H9 (cell line): ENCODE measurements around the gene POU6F2. TPM values are rescaled to one million over a fixed set of nuclear protein-coding genes. Genes with fewer than 3 reads are reported as not detected.

ENCODE experiments used
- DNase-seq: peaks from one replicate; pipeline ENCODE4 v3.0.0-alpha.2; 2017
- H2AFZ ChIP-seq: one replicate; pipeline ENCODE4 v1.6.1; 2013; ENCODE audit warnings: mild to moderate bottlenecking, low read length, control low read depth, moderate library complexity
- H2AK5ac ChIP-seq: 2 replicates; pipeline ENCODE4 v1.6.1; 2013; ENCODE audit warnings: low read length, control low read depth, mixed read lengths; ENCODE audit not compliant: insufficient read length
- H2BK120ac ChIP-seq: one replicate; pipeline ENCODE4 v1.6.1; 2013; ENCODE audit warnings: low read depth, mild to moderate bottlenecking, low read length, control low read depth, inconsistent platforms; ENCODE audit not compliant: poor library complexity, severe bottlenecking
- H2BK12ac ChIP-seq: 2 replicates; pipeline ENCODE4 v1.6.1; 2013; ENCODE audit warnings: low read length, control low read depth, mixed read lengths, low read depth; ENCODE audit not compliant: insufficient read length
- H2BK15ac ChIP-seq: 2 replicates; pipeline ENCODE4 v1.6.1; 2013; ENCODE audit warnings: low read depth, low read length, control low read depth
- H2BK20ac ChIP-seq: one replicate; pipeline ENCODE4 v1.6.1; 2013; ENCODE audit warnings: low read depth, mild to moderate bottlenecking, low read length, control low read depth, inconsistent platforms; ENCODE audit not compliant: poor library complexity, severe bottlenecking
- H2BK5ac ChIP-seq: 2 replicates; pipeline ENCODE4 v1.6.1; 2013; ENCODE audit warnings: low read length, control low read depth, mixed read lengths; ENCODE audit not compliant: insufficient read length
- H3K14ac ChIP-seq: 2 replicates; pipeline ENCODE4 v1.6.1; 2013; ENCODE audit warnings: low read length, control low read depth; ENCODE audit not compliant: insufficient read depth
- H3K18ac ChIP-seq: 2 replicates; pipeline ENCODE4 v1.6.1; 2013; ENCODE audit warnings: low read depth, mild to moderate bottlenecking, mixed read lengths, low read length, control low read depth; ENCODE audit not compliant: insufficient read length
- H3K23ac ChIP-seq: 2 replicates; pipeline ENCODE4 v1.6.1; 2013; ENCODE audit warnings: low read length, control low read depth, mixed read lengths, low read depth; ENCODE audit not compliant: insufficient read length
- H3K23me2 ChIP-seq: 2 replicates; pipeline ENCODE4 v1.6.1; 2013; ENCODE audit warnings: low read depth, mild to moderate bottlenecking, mixed read lengths, low read length, control low read depth; ENCODE audit not compliant: insufficient read length, poor library complexity, severe bottlenecking
- H3K27ac ChIP-seq: 2 replicates; pipeline ENCODE4 v1.5.1; 2013; ENCODE audit warnings: low read length, control low read depth, mixed read lengths, low read depth; ENCODE audit not compliant: insufficient read length
- H3K27me3 ChIP-seq: 2 replicates; pipeline ENCODE4 v1.6.1; 2013; ENCODE audit warnings: low read length, control low read depth, inconsistent platforms; ENCODE audit not compliant: insufficient read depth
- H3K4ac ChIP-seq: 2 replicates; pipeline ENCODE4 v1.6.1; 2013; ENCODE audit warnings: low read depth, mild to moderate bottlenecking, control low read depth, inconsistent platforms, low read length, moderate library complexity
- H3K4me1 ChIP-seq: 2 replicates; pipeline ENCODE4 v1.6.1; 2013; ENCODE audit warnings: low read length, control low read depth, inconsistent platforms; ENCODE audit not compliant: insufficient read depth
- H3K4me2 ChIP-seq: 2 replicates; pipeline ENCODE4 v1.6.1; 2013; ENCODE audit warnings: low read length, control low read depth, mixed read lengths; ENCODE audit not compliant: insufficient read length, insufficient read depth
- H3K56ac ChIP-seq: 2 replicates; pipeline ENCODE4 v1.6.1; 2013; ENCODE audit warnings: low read depth, mild to moderate bottlenecking, mixed read lengths, low read length, control low read depth; ENCODE audit not compliant: insufficient read length
- H3K79me1 ChIP-seq: 2 replicates; pipeline ENCODE4 v1.6.1; 2013; ENCODE audit warnings: low read depth, mild to moderate bottlenecking, moderate library complexity, low read length, control low read depth, inconsistent platforms; ENCODE audit not compliant: insufficient read depth, poor library complexity, severe bottlenecking
- H3K79me2 ChIP-seq: 2 replicates; pipeline ENCODE4 v1.6.1; 2013; ENCODE audit warnings: low read length, control low read depth, inconsistent platforms; ENCODE audit not compliant: insufficient read depth
- H3K9ac ChIP-seq: 2 replicates; pipeline ENCODE4 v1.6.1; 2013; ENCODE audit warnings: low read length, control low read depth, mixed read lengths; ENCODE audit not compliant: insufficient read length; ENCODE audit errors: extremely low read depth
- H3K9me3 ChIP-seq: one replicate; pipeline ENCODE4 v1.6.1; 2013; ENCODE audit warnings: low read depth, low read length, inconsistent platforms; ENCODE audit not compliant: control insufficient read depth
- H3T11ph ChIP-seq: one replicate; pipeline ENCODE4 v1.6.1; 2013; ENCODE audit warnings: mild to moderate bottlenecking, low read length, control low read depth, inconsistent platforms
- H4K20me1 ChIP-seq: one replicate; pipeline ENCODE4 v1.6.1; 2013; ENCODE audit not compliant: control insufficient read depth, insufficient read length, insufficient read depth
- H4K5ac ChIP-seq: 2 replicates; pipeline ENCODE4 v1.6.1; 2013; ENCODE audit warnings: low read depth, mild to moderate bottlenecking, mixed read lengths, low read length, control low read depth; ENCODE audit not compliant: insufficient read length
- H4K8ac ChIP-seq: replicated peaks from 2 replicates; pipeline ENCODE4 v1.6.1; 2013; ENCODE audit warnings: low read length, control low read depth, mixed read lengths, low read depth; ENCODE audit not compliant: insufficient read length
- H4K91ac ChIP-seq: 2 replicates; pipeline ENCODE4 v1.6.1; 2013; ENCODE audit warnings: low read depth, mild to moderate bottlenecking, moderate library complexity, mixed read lengths, low read length, control low read depth; ENCODE audit not compliant: insufficient read length
- H3K27ac Mint-ChIP-seq, 3 experiments: 2 replicates in 2 of 3; 3 replicates in 1 of 3; pipeline ENCODE4 v1.8.0; 2020 to 2021; ENCODE audit warnings: mixed read lengths in 3 of 3, mild to moderate bottlenecking in 1 of 3, moderate library complexity in 1 of 3
- H3K27me3 Mint-ChIP-seq: 2 replicates; pipeline ENCODE4 v1.8.0; 2021; ENCODE audit warnings: low read depth, mild to moderate bottlenecking, moderate library complexity, mixed read lengths
- H3K36me3 Mint-ChIP-seq, 3 experiments: 2 replicates in 2 of 3; 3 replicates in 1 of 3; pipeline ENCODE4 v1.8.0; 2020 to 2021; ENCODE audit warnings: low read depth in 3 of 3, mixed read lengths in 3 of 3; ENCODE audit not compliant: insufficient read depth in 1 of 3
- H3K4me1 Mint-ChIP-seq, 2 experiments: 2 replicates each; pipeline ENCODE4 v1.8.0; 2020; ENCODE audit warnings: mixed read lengths in 2 of 2
- H3K4me3 Mint-ChIP-seq, 2 experiments: 2 replicates in 1 of 2; 3 replicates in 1 of 2; pipeline ENCODE4 v1.8.0; 2020 to 2021; ENCODE audit warnings: mild to moderate bottlenecking in 2 of 2, mixed read lengths in 2 of 2, moderate library complexity in 1 of 2
- H3K9me3 Mint-ChIP-seq, 2 experiments: 2 replicates in 1 of 2; 3 replicates in 1 of 2; pipeline ENCODE4 v1.8.0; 2020; ENCODE audit warnings: mild to moderate bottlenecking in 2 of 2, mixed read lengths in 2 of 2, moderate library complexity in 1 of 2
- CTCF ChIP-seq: fragments of 200-600 bp; sonication (generic); conservative IDR thresholded peaks from 3 replicates; pipeline ENCODE4 v1.8.0; 2021; ENCODE audit warnings: antibody characterized with exemption, mild to moderate bottlenecking
- WGBS: extraction: QIAGEN DNeasy Blood & Tissue Kit; methylation state at CpG from one replicate; pipeline ENCODE4 v1.1.7; 2013; ENCODE audit warnings: missing lambda C conversion rate, low lambda C conversion rate, mixed read lengths; ENCODE audit not compliant: insufficient read length; ENCODE audit errors: extremely low coverage; 5-methylcytosine and 5-hydroxymethylcytosine counted together
- total RNA-seq: library from RNA; stranded (reverse); gene quantifications from 2 replicates; pipeline ENCODE4 v1.2.1, GENCODE V29; 2021

The POU6F2 gene
- total RNA-seq, 1 experiment from 2014 or later: 1.9 TPM

- no peaks in the 10 kb centered on the region for H3K27me3 ChIP-seq
- H3K18ac ChIP-seq: no peak overlapping the region
- H2AFZ ChIP-seq: no peak overlapping the region
- H3K27me3 Mint-ChIP-seq: no peaks in the 10 kb centered on the region
- no CpG with 5 or more reads among the region's 4 CpGs for WGBS
- no peak overlapping the region for H3K27ac ChIP-seq
- H3K23me2 ChIP-seq: no peaks in the 10 kb centered on the region
- no peak overlapping the region for H2AK5ac ChIP-seq
- H3K79me1 ChIP-seq: no peaks in the 10 kb centered on the region
- H2BK20ac ChIP-seq: no peak overlapping the region
- H3K9me3 Mint-ChIP-seq: no peaks in the 10 kb centered on the region
- no peak overlapping the region for H3K14ac ChIP-seq
- H3K79me2 ChIP-seq: no peaks in the 10 kb centered on the region
- H4K20me1 ChIP-seq: no peaks in the 10 kb centered on the region
- H3T11ph ChIP-seq: no peak overlapping the region
- no peak overlapping the region for H2BK12ac ChIP-seq
- no peak overlapping the region for H3K4me3 Mint-ChIP-seq
- H2BK15ac ChIP-seq: no peak overlapping the region
- H4K91ac ChIP-seq: no peak overlapping the region
- H3K4me1 Mint-ChIP-seq: no peaks in the 10 kb centered on the region
- no peaks in the 10 kb centered on the region for H3K4me1 ChIP-seq
- H3K27ac Mint-ChIP-seq: peak overlapping the region in 1 of 3 experiments; percentile 35; a peak in 1 of 7 replicates
- H3K9me3 ChIP-seq: no peaks in the 10 kb centered on the region
- no peak overlapping the region for H4K8ac ChIP-seq
- H3K4me2 ChIP-seq: no peak overlapping the region
- H3K9ac ChIP-seq: no peak overlapping the region
- no peak overlapping the region for H3K4ac ChIP-seq
- no peak overlapping the region for H4K5ac ChIP-seq
- TF ChIP-seq CTCF: no peak
- no peak overlapping the region for H3K56ac ChIP-seq
- H3K23ac ChIP-seq: no peak overlapping the region
- no peak overlapping the region for H2BK120ac ChIP-seq
- no peak overlapping the region for H2BK5ac ChIP-seq
- H3K36me3 Mint-ChIP-seq: no peaks in the 10 kb centered on the region
- DNase-seq: no peak
These were observed 175.0 kb downstream of the POU6F2 start for GRCh38 chr7:39152701-39153100.
